Adrenal gland (tissue), 5 donors: ENCODE measurements around the gene CHD1.

ENCODE experiments used
- POLR2A ChIP-seq, 2 donors: fragments of 450-650 bp; IDR thresholded peaks; one replicate each; pipeline ENCODE4 v1.6.1; 2017; ENCODE audit warnings: antibody characterized with exemption in 2 of 2, mild to moderate bottlenecking in 2 of 2, moderate library complexity in 1 of 2
- TF ChIP-seq, protein P1 (sequence below), 6 experiments: fragments of 450-650 bp in 4 of 6; fragments of 200-600 bp in 2 of 6; sonication (generic) in 1 of 6; IDR thresholded peaks; 1 replicate in 5 of 6; 2 replicates in 1 of 6; pipeline versions ENCODE4 v1.5.1 to v1.8.0; 2016 to 2021; ENCODE audit warnings: antibody characterized with exemption in 6 of 6, mild to moderate bottlenecking in 2 of 6, moderate library complexity in 1 of 6
- donor health status: DM: no; HTN: no; CAD: no.

DNA sequence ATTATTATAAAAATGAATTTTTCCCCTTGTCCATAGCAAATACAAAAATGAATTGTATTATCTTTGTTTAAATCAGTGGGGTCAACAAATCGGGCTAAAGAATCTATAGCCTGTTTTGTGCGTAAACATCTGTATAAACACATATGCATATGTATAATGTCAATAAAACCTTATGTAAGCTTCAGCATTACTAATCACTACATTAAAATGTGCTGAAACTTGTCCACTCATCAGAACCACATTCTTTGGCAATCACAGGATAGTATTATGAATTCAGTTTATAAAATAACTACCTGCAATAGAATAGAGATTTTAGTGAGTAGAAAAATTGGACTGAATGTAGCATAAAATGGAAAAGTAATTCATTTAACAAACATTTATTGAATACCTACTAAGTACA, 124.7 kb downstream of the CHD1 start:
- TF ChIP-seq, protein P1, sequence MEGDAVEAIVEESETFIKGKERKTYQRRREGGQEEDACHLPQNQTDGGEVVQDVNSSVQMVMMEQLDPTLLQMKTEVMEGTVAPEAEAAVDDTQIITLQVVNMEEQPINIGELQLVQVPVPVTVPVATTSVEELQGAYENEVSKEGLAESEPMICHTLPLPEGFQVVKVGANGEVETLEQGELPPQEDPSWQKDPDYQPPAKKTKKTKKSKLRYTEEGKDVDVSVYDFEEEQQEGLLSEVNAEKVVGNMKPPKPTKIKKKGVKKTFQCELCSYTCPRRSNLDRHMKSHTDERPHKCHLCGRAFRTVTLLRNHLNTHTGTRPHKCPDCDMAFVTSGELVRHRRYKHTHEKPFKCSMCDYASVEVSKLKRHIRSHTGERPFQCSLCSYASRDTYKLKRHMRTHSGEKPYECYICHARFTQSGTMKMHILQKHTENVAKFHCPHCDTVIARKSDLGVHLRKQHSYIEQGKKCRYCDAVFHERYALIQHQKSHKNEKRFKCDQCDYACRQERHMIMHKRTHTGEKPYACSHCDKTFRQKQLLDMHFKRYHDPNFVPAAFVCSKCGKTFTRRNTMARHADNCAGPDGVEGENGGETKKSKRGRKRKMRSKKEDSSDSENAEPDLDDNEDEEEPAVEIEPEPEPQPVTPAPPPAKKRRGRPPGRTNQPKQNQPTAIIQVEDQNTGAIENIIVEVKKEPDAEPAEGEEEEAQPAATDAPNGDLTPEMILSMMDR (IDR thresholded peaks at IDR 0.05), result no peak
- no peak for TF ChIP-seq POLR2A (IDR thresholded peaks at IDR 0.05)
